Measurements from ENCODE around the gene ZRSR2. TPM values are rescaled to one million over a fixed set of nuclear protein-coding genes. Genes with fewer than 3 reads are reported as not detected.
"Not testable (repeated sequence)": the region's sequence is repeated elsewhere in the genome, so short reads cannot be mapped to it uniquely, and the experiment has no call there.

The ZRSR2 gene
- total and polyA plus RNA-seq, 9 donors: 5.5 to 15.3 (median 11.1) TPM

DNA sequence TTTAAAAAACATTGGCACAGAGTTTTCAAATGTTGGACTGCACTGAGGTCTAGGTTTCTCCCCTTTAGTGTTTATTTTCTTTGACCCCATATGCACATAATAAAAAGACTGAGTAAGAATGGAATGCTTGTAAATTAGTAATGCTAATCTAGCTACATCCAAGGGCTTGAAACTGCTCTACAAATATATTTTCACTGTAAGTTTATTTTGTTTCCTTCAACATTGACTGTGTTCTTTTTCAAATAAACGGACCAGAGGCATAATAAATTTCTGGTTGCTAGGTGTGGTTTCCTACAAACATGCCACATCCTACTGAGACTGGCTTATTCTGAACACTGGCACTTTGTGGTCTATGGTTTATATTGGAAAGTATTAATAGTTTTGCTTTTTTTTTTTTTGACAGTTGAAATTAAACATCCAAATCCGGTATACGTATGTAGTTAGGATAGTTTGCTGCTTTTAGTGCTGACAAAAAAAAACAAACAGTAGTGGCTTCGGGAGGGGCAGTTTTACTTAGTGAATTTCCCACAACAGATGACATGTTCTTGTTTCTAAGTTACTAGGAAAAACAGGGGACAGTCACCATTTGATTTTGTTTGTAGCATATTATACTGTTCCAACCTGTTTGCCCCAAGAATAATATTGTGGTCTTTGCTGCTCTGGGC lies 39.0 kb upstream of the ZRSR2 start:
- Histone ChIP-seq H3K4me1 (ENCODE audit: control insufficient read depth, insufficient read depth, low read length) (no peaks in the 10 kb centered on the region), H3K27ac (ENCODE audit: low read length) (peak overlapping the region; percentile 45), H3K27me3 (ENCODE audit: control insufficient read depth, insufficient read depth, low read length) (peaks cover 14% of the 10 kb centered on the region), H3K36me3 (ENCODE audit: control insufficient read depth, insufficient read depth, low read length) (no peaks in the 10 kb centered on the region), H3K9me3 (replicated peaks; ENCODE audit: control insufficient read depth, low read depth, low read length) (no peaks in the 10 kb centered on the region), H3K4me3 (ENCODE audit: low read length) (no peak overlapping the region)
- WGBS (ENCODE audit: insufficient coverage): no CpG with 5 or more reads among the region's 4 CpGs
- peak; percentile 43 for DNase-seq

GRCh38 chrX:15755091-15755490 lies 35.2 kb upstream of the ZRSR2 start:
- H3K36me3 ChIP-seq (ENCODE audit: control insufficient read depth, insufficient read depth, low read length): no peaks in the 10 kb centered on the region
- WGBS (ENCODE audit: insufficient coverage): 100% methylated on average over 2 of the region's 2 CpGs
- H3K27ac ChIP-seq (ENCODE audit: low read length): no peak overlapping the region
- no peaks in the 10 kb centered on the region for H3K4me1 ChIP-seq (ENCODE audit: control insufficient read depth, insufficient read depth, low read length)
- DNase-seq: no peak
- H3K4me3 ChIP-seq (ENCODE audit: low read length): no peak overlapping the region
- no peaks in the 10 kb centered on the region for H3K9me3 ChIP-seq (replicated peaks; ENCODE audit: control insufficient read depth, low read depth, low read length)
- H3K27me3 ChIP-seq (ENCODE audit: control insufficient read depth, insufficient read depth, low read length): peaks cover 5% of the 10 kb centered on the region

DNA sequence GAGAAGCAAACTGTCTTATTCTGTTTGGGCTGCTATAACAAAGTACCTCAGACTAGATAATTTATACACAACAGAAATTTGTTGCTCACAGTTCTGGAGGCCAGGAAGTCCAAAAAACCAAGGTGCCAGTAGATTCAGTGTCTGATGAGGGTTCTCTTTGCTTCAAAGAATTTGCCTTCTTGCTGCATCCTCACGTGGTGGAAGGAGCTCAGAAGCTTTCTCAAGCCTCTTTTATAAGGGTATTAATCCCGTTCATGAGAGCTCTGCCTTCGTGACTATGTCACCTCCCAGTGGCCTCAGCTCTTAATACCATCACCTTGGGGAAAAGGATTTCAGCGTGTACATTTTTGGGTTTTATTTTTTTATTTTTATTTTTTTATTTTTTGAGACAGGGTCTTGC lies 32.1 kb upstream of the ZRSR2 start:
- no peak overlapping the region for H3K4me3 ChIP-seq (ENCODE audit: low read length)
- H3K27ac ChIP-seq (ENCODE audit: low read length): no peak overlapping the region
- H3K27me3 ChIP-seq (ENCODE audit: control insufficient read depth, insufficient read depth, low read length): peaks cover 2% of the 10 kb centered on the region
- no peak for DNase-seq
- H3K9me3 ChIP-seq (replicated peaks; ENCODE audit: control insufficient read depth, low read depth, low read length): no peaks in the 10 kb centered on the region
- no peaks in the 10 kb centered on the region for H3K4me1 ChIP-seq (ENCODE audit: control insufficient read depth, insufficient read depth, low read length)
- WGBS (ENCODE audit: insufficient coverage): no CpG with 5 or more reads among the region's 4 CpGs
- H3K36me3 ChIP-seq (ENCODE audit: control insufficient read depth, insufficient read depth, low read length): no peaks in the 10 kb centered on the region

- not testable (repeated sequence) for H3K27me3 ChIP-seq (ENCODE audit: control insufficient read depth, insufficient read depth, low read length); H3K27ac ChIP-seq (ENCODE audit: low read length); H3K9me3 ChIP-seq (replicated peaks; ENCODE audit: control insufficient read depth, low read depth, low read length); H3K36me3 ChIP-seq (ENCODE audit: control insufficient read depth, insufficient read depth, low read length); DNase-seq; H3K4me1 ChIP-seq (ENCODE audit: control insufficient read depth, insufficient read depth, low read length); H3K4me3 ChIP-seq (ENCODE audit: low read length)
- 100% methylated on average over 2 of the region's 6 CpGs for WGBS (ENCODE audit: insufficient coverage)
Observed at GRCh38 chrX:15759886-15760285, 30.4 kb upstream of the ZRSR2 start.

DNA sequence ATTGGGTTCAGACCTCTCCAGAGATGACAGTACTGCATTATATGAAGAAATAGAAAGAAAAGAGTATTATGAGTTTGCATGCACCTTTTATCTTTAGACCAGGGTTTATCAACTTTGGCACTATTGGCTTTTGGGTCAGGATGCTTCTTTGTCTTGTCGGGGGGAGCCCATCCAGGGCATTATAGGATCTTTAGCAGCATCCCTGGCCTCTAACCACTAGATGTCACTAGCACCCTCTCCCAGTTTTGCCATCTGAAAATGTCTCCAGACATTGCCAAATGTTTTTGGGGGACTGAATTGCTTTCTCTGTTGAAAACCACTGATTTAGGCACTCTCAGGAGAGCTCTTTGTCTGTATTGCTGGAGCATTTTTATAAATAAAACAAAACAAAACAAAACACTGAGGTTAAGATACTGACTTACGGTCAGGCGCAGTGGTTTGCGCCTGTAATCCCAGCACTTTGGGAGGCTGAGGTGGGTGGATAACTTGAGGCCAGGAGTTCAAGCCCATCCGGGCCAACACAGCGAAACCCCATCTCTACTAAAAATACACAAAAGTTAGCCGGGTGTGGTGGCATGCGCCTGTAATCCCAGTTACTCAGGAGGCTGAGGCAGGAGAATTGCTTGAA lies 28.6 kb upstream of the ZRSR2 start:
- WGBS (ENCODE audit: insufficient coverage): 92% methylated on average over 4 of the region's 8 CpGs
- H3K27me3 ChIP-seq (ENCODE audit: control insufficient read depth, insufficient read depth, low read length): peaks cover 9% of the 10 kb centered on the region
- H3K4me1 ChIP-seq (ENCODE audit: control insufficient read depth, insufficient read depth, low read length): no peaks in the 10 kb centered on the region
- peak; percentile 43 for DNase-seq
- no peaks in the 10 kb centered on the region for H3K9me3 ChIP-seq (replicated peaks; ENCODE audit: control insufficient read depth, low read depth, low read length)
- H3K36me3 ChIP-seq (ENCODE audit: control insufficient read depth, insufficient read depth, low read length): no peaks in the 10 kb centered on the region
- no peak overlapping the region for H3K4me3 ChIP-seq (ENCODE audit: low read length)
- no peak overlapping the region for H3K27ac ChIP-seq (ENCODE audit: low read length)

GRCh38 chrX:15769300-15769954 lies 20.9 kb upstream of the ZRSR2 start:
- no peaks in the 10 kb centered on the region for H3K9me3 ChIP-seq (replicated peaks; ENCODE audit: control insufficient read depth, low read depth, low read length)
- no CpG with 5 or more reads among the region's 4 CpGs for WGBS (ENCODE audit: insufficient coverage)
- H3K36me3 ChIP-seq (ENCODE audit: control insufficient read depth, insufficient read depth, low read length): no peaks in the 10 kb centered on the region
- H3K4me1 ChIP-seq (ENCODE audit: control insufficient read depth, insufficient read depth, low read length): no peaks in the 10 kb centered on the region
- H3K4me3 ChIP-seq (ENCODE audit: low read length): no peak overlapping the region
- no peak for DNase-seq
- H3K27ac ChIP-seq (ENCODE audit: low read length): no peak overlapping the region
- H3K27me3 ChIP-seq (ENCODE audit: control insufficient read depth, insufficient read depth, low read length): peaks cover 6% of the 10 kb centered on the region

DNA sequence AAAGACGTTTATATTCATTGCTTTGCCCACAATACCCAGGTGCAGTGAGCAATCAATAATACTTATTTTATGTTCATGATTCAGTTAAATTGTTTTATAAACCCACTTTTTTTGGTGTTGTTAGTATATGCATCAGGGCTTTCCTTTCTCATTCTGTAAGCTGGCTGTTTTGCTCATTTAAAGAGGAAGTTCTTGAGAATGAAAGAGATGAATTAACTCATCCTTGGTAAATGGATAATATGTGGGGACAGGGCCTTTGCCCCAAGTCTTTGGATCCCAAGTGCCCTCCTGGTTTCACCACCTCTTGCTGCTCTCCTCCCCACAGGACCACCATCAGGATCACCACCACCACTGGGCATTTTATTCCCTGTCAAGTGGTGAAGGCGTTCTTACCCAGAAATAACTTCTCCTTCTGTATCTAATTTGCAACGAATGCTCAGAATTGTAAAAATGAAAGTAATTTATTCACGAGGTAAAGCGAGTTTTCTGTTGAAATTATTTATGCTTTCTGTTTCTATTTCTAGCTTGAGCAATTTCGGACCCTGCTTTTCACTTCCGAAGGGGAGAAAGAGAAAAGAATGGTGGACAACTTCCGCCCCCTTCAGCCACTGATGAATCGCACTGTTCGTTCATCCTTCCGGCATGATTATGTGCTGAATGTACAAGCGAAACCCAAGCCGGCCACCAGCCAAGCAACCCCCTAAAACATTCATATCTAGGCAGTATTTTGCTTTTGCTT lies 8.2 kb upstream of the ZRSR2 start:
- Histone ChIP-seq H3K27ac (ENCODE audit: low read length) (no peak overlapping the region), H3K4me1 (ENCODE audit: control insufficient read depth, insufficient read depth, low read length) (no peaks in the 10 kb centered on the region), H3K27me3 (ENCODE audit: control insufficient read depth, insufficient read depth, low read length) (peaks cover 2% of the 10 kb centered on the region), H3K36me3 (ENCODE audit: control insufficient read depth, insufficient read depth, low read length) (peaks cover 18% of the 10 kb centered on the region), H3K4me3 (ENCODE audit: low read length) (no peak overlapping the region), H3K9me3 (replicated peaks; ENCODE audit: control insufficient read depth, low read depth, low read length) (no peaks in the 10 kb centered on the region)
- DNase-seq: no peak
- WGBS (ENCODE audit: insufficient coverage): 92% methylated on average over 2 of the region's 13 CpGs

- Histone ChIP-seq H3K9me3 (replicated peaks; ENCODE audit: control insufficient read depth, low read depth, low read length) (no peaks in the 10 kb centered on the region), H3K4me1 (ENCODE audit: control insufficient read depth, insufficient read depth, low read length) (peaks cover 5% of the 10 kb centered on the region), H3K27ac (ENCODE audit: low read length) (no peak overlapping the region), H3K4me3 (ENCODE audit: low read length) (no peak overlapping the region), H3K36me3 (ENCODE audit: control insufficient read depth, insufficient read depth, low read length) (peaks cover 16% of the 10 kb centered on the region), H3K27me3 (ENCODE audit: control insufficient read depth, insufficient read depth, low read length) (peaks cover 10% of the 10 kb centered on the region)
- 100% methylated on average over 1 of the region's 3 CpGs for WGBS (ENCODE audit: insufficient coverage)
- no peak for DNase-seq
Observed at GRCh38 chrX:15785176-15785750, 5.0 kb upstream of the ZRSR2 start.

GRCh38 chrX:15786915-15787314 lies 3.4 kb upstream of the ZRSR2 start:
- WGBS (ENCODE audit: insufficient coverage): 78% methylated on average over 2 of the region's 3 CpGs
- H3K27ac ChIP-seq (ENCODE audit: low read length): no peak overlapping the region
- DNase-seq: peak; percentile 10

More at GRCh38 chrX:15786915-15787314, 3.4 kb upstream of the ZRSR2 start:
- H3K4me1 ChIP-seq (ENCODE audit: control insufficient read depth, insufficient read depth, low read length): peaks cover 5% of the 10 kb centered on the region
- peaks cover 11% of the 10 kb centered on the region for H3K27me3 ChIP-seq (ENCODE audit: control insufficient read depth, insufficient read depth, low read length)
- H3K4me3 ChIP-seq (ENCODE audit: low read length): no peak overlapping the region
- H3K9me3 ChIP-seq (replicated peaks; ENCODE audit: control insufficient read depth, low read depth, low read length): no peaks in the 10 kb centered on the region
- peaks cover 9% of the 10 kb centered on the region for H3K36me3 ChIP-seq (ENCODE audit: control insufficient read depth, insufficient read depth, low read length)
